ENCODE results near the gene CFAP299.

CFAP299 gene

GRCh38 chr4:80500613-80501012 lies 165.1 kb downstream of the CFAP299 start:
- no peak for FAIRE-seq
- no peak for DNase-seq (ENCODE audit: insufficient read length, low spot score)

GRCh38 chr4:80507077-80507476 lies 171.5 kb downstream of the CFAP299 start:
- no peak for FAIRE-seq
- no peak for DNase-seq (ENCODE audit: insufficient read length, low spot score)
- TF ChIP-seq POU2F2 (IDR thresholded peaks at IDR 0.05; ENCODE audit: low read depth, low read length) = no peak
- TF ChIP-seq TAF1 (IDR thresholded peaks at IDR 0.05; ENCODE audit: low read depth, low read length) = no peak

More at GRCh38 chr4:80500613-80501012, 165.1 kb downstream of the CFAP299 start:
- TF ChIP-seq PAX5 (IDR thresholded peaks at IDR 0.05; ENCODE audit: insufficient read depth, low read length, severe bottlenecking) = no peak
- TF ChIP-seq TAF1 (IDR thresholded peaks at IDR 0.05; ENCODE audit: low read depth, low read length) = no peak

GRCh38 chr4:80507507-80507906 lies 172.0 kb downstream of the CFAP299 start:
- FAIRE-seq = no peak
- DNase-seq (ENCODE audit: insufficient read length, low spot score) = no peak
- TF ChIP-seq SPI1 (IDR thresholded peaks at IDR 0.05; ENCODE audit: low read depth, low read length) (peak; percentile 98), POU2F2 (IDR thresholded peaks at IDR 0.05; ENCODE audit: low read depth, low read length) (no peak)

GRCh38 chr4:80515496-80515895 lies 180.0 kb downstream of the CFAP299 start:
- no peak for DNase-seq (ENCODE audit: insufficient read length, low spot score)
- TF ChIP-seq POLR2AphosphoS5 (IDR thresholded peaks at IDR 0.05; ENCODE audit: low read depth, low read length) (no peak), SPI1 (IDR thresholded peaks at IDR 0.05; ENCODE audit: low read depth, low read length) (no peak), PAX5 (IDR thresholded peaks at IDR 0.05; ENCODE audit: insufficient read depth, low read length, severe bottlenecking) (no peak), POLR2A (IDR thresholded peaks at IDR 0.05; ENCODE audit: low read depth, low read length) (no peak), POU2F2 (IDR thresholded peaks at IDR 0.05; ENCODE audit: low read depth, low read length) (no peak), TAF1 (IDR thresholded peaks at IDR 0.05; ENCODE audit: low read depth, low read length) (no peak)
- no peak for FAIRE-seq

- DNase-seq (ENCODE audit: insufficient read length, low spot score) = no peak
- FAIRE-seq = peak; percentile 80
- TF ChIP-seq TAF1 (IDR thresholded peaks at IDR 0.05; ENCODE audit: low read depth, low read length) (no peak), POLR2A (IDR thresholded peaks at IDR 0.05; ENCODE audit: low read depth, low read length) (no peak), SPI1 (IDR thresholded peaks at IDR 0.05; ENCODE audit: low read depth, low read length) (peak; percentile 94), POU2F2 (IDR thresholded peaks at IDR 0.05; ENCODE audit: low read depth, low read length) (no peak), POLR2AphosphoS5 (IDR thresholded peaks at IDR 0.05; ENCODE audit: low read depth, low read length) (no peak), PAX5 (IDR thresholded peaks at IDR 0.05; ENCODE audit: insufficient read depth, low read length, severe bottlenecking) (no peak)
Observed at GRCh38 chr4:80521438-80521837, 185.9 kb downstream of the CFAP299 start.

GRCh38 chr4:80526697-80527096 lies 191.2 kb downstream of the CFAP299 start:
- FAIRE-seq (no peak), DNase-seq (ENCODE audit: insufficient read length, low spot score) (no peak)
- TF ChIP-seq POLR2A (IDR thresholded peaks at IDR 0.05; ENCODE audit: low read depth, low read length) (no peak), SPI1 (IDR thresholded peaks at IDR 0.05; ENCODE audit: low read depth, low read length) (no peak), TAF1 (IDR thresholded peaks at IDR 0.05; ENCODE audit: low read depth, low read length) (no peak), PAX5 (IDR thresholded peaks at IDR 0.05; ENCODE audit: insufficient read depth, low read length, severe bottlenecking) (no peak), POU2F2 (IDR thresholded peaks at IDR 0.05; ENCODE audit: low read depth, low read length) (no peak), POLR2AphosphoS5 (IDR thresholded peaks at IDR 0.05; ENCODE audit: low read depth, low read length) (no peak)

GRCh38 chr4:80529026-80529425 lies 193.5 kb downstream of the CFAP299 start:
- DNase-seq (ENCODE audit: insufficient read length, low spot score) (no peak), FAIRE-seq (no peak)
- TF ChIP-seq SPI1 (IDR thresholded peaks at IDR 0.05; ENCODE audit: low read depth, low read length) = no peak
- TF ChIP-seq POU2F2 (IDR thresholded peaks at IDR 0.05; ENCODE audit: low read depth, low read length) = no peak
- TF ChIP-seq POLR2A (IDR thresholded peaks at IDR 0.05; ENCODE audit: low read depth, low read length) = no peak
- no peak for TF ChIP-seq PAX5 (IDR thresholded peaks at IDR 0.05; ENCODE audit: insufficient read depth, low read length, severe bottlenecking)
- no peak for TF ChIP-seq POLR2AphosphoS5 (IDR thresholded peaks at IDR 0.05; ENCODE audit: low read depth, low read length)
- TF ChIP-seq TAF1 (IDR thresholded peaks at IDR 0.05; ENCODE audit: low read depth, low read length) = no peak

- TF ChIP-seq POLR2A (IDR thresholded peaks at IDR 0.05; ENCODE audit: low read depth, low read length) (no peak), TAF1 (IDR thresholded peaks at IDR 0.05; ENCODE audit: low read depth, low read length) (no peak), SPI1 (IDR thresholded peaks at IDR 0.05; ENCODE audit: low read depth, low read length) (no peak), POLR2AphosphoS5 (IDR thresholded peaks at IDR 0.05; ENCODE audit: low read depth, low read length) (no peak), POU2F2 (IDR thresholded peaks at IDR 0.05; ENCODE audit: low read depth, low read length) (no peak), PAX5 (IDR thresholded peaks at IDR 0.05; ENCODE audit: insufficient read depth, low read length, severe bottlenecking) (no peak)
- no peak for DNase-seq (ENCODE audit: insufficient read length, low spot score)
- no peak for FAIRE-seq
Observed at GRCh38 chr4:80532674-80533333, 197.3 kb downstream of the CFAP299 start.

GRCh38 chr4:80535551-80535950 lies 200.0 kb downstream of the CFAP299 start:
- FAIRE-seq (no peak), DNase-seq (ENCODE audit: insufficient read length, low spot score) (no peak)
- TF ChIP-seq TAF1 (IDR thresholded peaks at IDR 0.05; ENCODE audit: low read depth, low read length) = no peak
- no peak for TF ChIP-seq SPI1 (IDR thresholded peaks at IDR 0.05; ENCODE audit: low read depth, low read length)
- no peak for TF ChIP-seq POU2F2 (IDR thresholded peaks at IDR 0.05; ENCODE audit: low read depth, low read length)
- no peak for TF ChIP-seq POLR2AphosphoS5 (IDR thresholded peaks at IDR 0.05; ENCODE audit: low read depth, low read length)
- no peak for TF ChIP-seq PAX5 (IDR thresholded peaks at IDR 0.05; ENCODE audit: insufficient read depth, low read length, severe bottlenecking)
- TF ChIP-seq POLR2A (IDR thresholded peaks at IDR 0.05; ENCODE audit: low read depth, low read length) = no peak

- no peak for DNase-seq (ENCODE audit: insufficient read length, low spot score)
- TF ChIP-seq SPI1 (IDR thresholded peaks at IDR 0.05; ENCODE audit: low read depth, low read length) = no peak
- TF ChIP-seq PAX5 (IDR thresholded peaks at IDR 0.05; ENCODE audit: insufficient read depth, low read length, severe bottlenecking) = no peak
- TF ChIP-seq TAF1 (IDR thresholded peaks at IDR 0.05; ENCODE audit: low read depth, low read length) = no peak
- no peak for TF ChIP-seq POLR2A (IDR thresholded peaks at IDR 0.05; ENCODE audit: low read depth, low read length)
- TF ChIP-seq POU2F2 (IDR thresholded peaks at IDR 0.05; ENCODE audit: low read depth, low read length) = no peak
- no peak for TF ChIP-seq POLR2AphosphoS5 (IDR thresholded peaks at IDR 0.05; ENCODE audit: low read depth, low read length)
- FAIRE-seq = no peak
Observed at GRCh38 chr4:80538276-80538926, 202.9 kb downstream of the CFAP299 start.

Data from GM12891 (cell line).